D721Med (cell line): ENCODE results near the gene SHISA4.
"Not testable (repeated sequence)": the region's sequence is repeated elsewhere in the genome, so short reads cannot be mapped to it uniquely, and the experiment has no call there.

Experiments
- DNase-seq: peaks from one replicate; pipeline ENCODE4 v3.0.0; 2011; ENCODE audit warnings: low spot score; ENCODE audit not compliant: insufficient read length
- FAIRE-seq: peaks from 2 replicates; lab custom pipeline; 2011; peaks lifted over from hg19 to GRCh38; lab: Jason Lieb, UNC
- TF ChIP-seq, protein P1 (sequence below): IDR thresholded peaks from 2 replicates; pipeline ENCODE4 v1.5.1; 2012; ENCODE audit warnings: mild to moderate bottlenecking, control low read depth; ENCODE audit not compliant: insufficient read depth; ENCODE audit errors: missing control alignments

SHISA4 gene, protein sequence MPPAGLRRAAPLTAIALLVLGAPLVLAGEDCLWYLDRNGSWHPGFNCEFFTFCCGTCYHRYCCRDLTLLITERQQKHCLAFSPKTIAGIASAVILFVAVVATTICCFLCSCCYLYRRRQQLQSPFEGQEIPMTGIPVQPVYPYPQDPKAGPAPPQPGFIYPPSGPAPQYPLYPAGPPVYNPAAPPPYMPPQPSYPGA

DNA sequence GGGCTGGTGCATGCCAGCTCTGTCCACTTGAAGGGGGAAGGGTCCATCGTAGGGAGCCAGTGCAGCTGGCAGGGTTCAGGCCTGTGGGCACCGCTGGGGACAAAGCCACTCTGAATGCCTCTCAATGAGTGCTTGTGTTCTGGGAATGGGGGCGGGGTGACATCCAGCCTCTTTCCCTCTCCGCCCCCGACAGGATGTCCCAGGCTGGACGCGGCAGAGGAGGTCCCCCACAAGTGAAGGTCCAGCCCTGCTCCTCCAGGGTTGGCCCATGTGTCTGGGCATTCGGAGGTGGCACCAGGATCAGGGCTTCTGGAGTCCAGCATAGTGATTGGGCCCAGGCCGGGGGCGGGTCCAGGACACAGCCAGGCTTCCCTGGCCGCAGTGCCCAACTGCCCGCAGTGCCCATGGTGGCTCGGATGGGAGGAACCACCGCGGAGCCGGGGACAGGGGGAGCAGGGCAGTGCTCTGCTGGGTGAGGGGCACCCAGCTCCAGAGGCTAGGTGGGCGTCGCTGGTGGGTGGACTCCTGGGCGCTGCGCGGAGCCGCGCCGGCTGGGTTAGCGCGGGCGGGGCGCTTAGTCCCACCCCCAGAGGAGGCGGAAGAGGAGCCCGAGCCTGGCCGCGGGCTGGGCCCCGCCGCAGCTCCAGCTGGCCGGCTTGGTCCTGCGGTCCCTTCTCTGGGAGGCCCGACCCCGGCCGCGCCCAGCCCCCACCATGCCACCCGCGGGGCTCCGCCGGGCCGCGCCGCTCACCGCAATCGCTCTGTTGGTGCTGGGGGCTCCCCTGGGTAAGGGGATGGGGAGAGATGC lies at the start of gene SHISA4:
TSS of gene SHISA4 (plus strand) at position 617 of the 808 bp plus-strand sequence. CDS start at position 714, 97 bp downstream.
- FAIRE-seq (no peak), DNase-seq (peak; percentile 64)
- TF ChIP-seq, protein P1, sequence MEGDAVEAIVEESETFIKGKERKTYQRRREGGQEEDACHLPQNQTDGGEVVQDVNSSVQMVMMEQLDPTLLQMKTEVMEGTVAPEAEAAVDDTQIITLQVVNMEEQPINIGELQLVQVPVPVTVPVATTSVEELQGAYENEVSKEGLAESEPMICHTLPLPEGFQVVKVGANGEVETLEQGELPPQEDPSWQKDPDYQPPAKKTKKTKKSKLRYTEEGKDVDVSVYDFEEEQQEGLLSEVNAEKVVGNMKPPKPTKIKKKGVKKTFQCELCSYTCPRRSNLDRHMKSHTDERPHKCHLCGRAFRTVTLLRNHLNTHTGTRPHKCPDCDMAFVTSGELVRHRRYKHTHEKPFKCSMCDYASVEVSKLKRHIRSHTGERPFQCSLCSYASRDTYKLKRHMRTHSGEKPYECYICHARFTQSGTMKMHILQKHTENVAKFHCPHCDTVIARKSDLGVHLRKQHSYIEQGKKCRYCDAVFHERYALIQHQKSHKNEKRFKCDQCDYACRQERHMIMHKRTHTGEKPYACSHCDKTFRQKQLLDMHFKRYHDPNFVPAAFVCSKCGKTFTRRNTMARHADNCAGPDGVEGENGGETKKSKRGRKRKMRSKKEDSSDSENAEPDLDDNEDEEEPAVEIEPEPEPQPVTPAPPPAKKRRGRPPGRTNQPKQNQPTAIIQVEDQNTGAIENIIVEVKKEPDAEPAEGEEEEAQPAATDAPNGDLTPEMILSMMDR, result no peak

DNA sequence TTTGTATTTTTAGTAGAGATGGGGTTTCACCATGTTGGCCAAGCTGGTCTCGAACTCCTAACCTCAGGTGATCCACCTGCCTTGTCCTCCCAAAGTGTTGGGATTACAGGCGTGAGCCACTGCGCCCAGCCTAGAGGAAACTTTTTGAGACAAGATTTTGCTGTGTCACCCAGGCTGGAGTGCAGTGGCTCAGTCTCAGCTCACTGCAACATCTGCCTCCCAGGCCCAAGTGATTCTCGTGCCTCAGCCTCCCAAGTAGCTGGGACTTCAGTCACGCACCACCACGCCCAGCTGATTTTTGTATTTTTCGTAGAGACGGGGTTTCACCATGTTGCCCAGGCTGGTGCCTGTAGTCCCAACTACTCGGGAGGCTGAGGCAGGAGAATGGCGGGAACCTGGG lies 49.6 kb upstream of the SHISA4 start:
- not testable (repeated sequence) for DNase-seq, FAIRE-seq

DNA sequence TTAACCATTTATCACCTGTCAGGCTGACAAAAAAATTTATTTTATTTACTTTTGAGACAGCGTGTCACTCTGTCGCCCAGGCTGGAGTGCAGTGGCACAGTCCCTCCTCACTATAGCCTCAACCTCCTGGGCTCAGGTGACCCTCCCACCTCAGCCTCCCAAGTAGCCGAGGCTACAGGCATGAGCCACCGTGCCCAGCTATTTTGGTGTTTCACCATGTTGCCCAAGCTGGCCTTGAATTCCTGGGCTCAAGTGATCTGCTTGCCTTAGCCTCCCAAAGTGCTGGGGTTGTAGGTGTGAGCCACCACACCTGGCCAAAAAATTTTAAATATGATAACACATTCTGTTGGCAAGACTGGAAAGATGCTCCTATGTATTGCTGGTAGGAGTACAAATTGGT lies 48.6 kb upstream of the SHISA4 start:
- no peak for DNase-seq
- TF ChIP-seq, protein P1, result no peak
- FAIRE-seq, result no peak

DNA sequence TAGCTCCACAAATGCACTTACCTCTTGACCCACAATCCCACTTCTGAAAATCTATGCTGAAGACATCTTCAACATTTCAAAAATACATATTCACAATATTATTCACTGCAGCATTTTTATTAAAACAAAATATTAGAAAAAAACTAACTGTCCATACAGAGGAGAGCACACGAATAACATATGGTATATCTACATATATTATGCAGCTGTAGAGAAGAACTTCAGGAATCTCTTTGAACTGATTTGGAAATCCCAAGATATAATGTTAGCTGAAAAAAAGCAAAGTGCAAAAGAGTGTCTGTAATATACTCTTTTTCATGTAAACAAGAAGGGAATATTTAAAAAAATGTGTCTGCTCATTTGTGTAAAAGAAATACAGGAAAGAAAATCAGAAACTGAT lies 48.2 kb upstream of the SHISA4 start:
- TF ChIP-seq, protein P1, result no peak
- FAIRE-seq (no peak), DNase-seq (no peak)

DNA sequence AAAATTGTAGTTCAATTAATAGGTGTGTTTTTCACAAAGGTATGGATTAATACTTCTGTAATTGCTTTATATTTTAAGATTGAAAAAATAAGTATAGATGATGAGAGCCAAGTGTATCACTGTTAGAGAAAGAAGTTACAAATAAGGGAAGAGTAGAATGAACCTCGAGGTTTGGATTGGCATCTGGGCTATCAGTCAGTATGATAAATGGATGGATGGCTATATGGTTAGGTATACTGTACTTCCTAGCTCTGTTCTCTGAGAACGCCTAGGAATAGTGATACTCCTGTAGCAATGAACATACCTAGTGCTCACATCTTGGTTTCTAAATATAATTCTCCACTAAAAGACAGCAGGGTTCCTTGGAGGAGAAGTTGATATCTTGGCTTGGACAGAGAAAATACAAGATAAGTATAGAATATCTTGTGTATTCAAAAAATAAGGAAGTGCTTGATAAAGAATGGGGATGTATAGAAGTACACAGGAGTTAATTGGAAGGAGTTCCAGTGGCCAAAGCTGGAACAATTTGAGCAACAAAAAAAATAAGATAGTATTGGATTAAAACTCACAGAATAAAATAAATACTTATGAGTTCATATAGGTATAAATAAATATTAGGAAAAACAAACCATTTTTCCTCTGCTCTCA lies 47.3 kb upstream of the SHISA4 start:
- FAIRE-seq, result peak; percentile 55
- no peak for DNase-seq
- TF ChIP-seq, protein P1, result no peak

DNA sequence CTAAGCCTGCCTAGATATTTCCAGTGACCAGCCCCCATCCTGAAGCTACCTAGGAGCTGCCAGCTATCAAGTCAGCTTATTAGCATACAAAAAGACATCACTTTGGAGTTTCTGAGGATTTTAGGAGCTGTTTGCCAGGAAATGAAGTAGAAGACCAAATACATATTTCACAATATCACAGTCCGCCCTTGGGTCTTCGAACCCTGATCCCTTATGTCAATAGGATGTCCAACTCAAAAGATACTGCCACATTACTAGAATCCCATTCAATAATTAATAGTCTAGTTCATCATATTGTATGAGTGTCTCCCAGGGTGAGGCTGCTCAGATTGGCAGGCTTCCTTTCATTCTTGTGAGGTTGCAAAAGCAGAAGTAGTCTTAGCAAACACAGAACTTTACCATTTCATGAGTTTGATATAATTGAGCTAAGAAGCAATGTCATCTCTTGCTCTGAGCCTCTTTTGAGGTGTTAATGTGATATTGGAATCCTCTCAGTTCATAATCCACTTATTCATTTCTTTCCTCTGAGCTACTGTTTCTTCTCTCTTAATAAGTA lies 46.1 kb upstream of the SHISA4 start:
- FAIRE-seq (peak; percentile 25), DNase-seq (no peak)

More for the DNA sequence above, 46.1 kb upstream of the SHISA4 start:
- TF ChIP-seq, protein P1, result no peak
